K562 (cell line): Measurements from ENCODE around the gene MOK. TPM values are rescaled to one million over a fixed set of nuclear protein-coding genes. Genes with fewer than 3 reads are reported as not detected.

Source experiments
- ATF2 ChIP-seq: sonication (generic); formaldehyde crosslinking; IDR thresholded peaks from 2 replicates; pipeline ENCODE4 v1.8.1; 2022; ENCODE audit warnings: missing genetic modification reagents
- CC2D1A ChIP-seq: fragments of 450-650 bp; IDR thresholded peaks from 2 replicates; pipeline ENCODE4 v1.6.1; 2017; ENCODE audit warnings: mild to moderate bottlenecking
- CEBPG ChIP-seq, 3 experiments: fragments of 200-800 bp in 1 of 3; sonication (Bioruptor generic) in 1 of 3; sonication (generic) in 1 of 3; formaldehyde crosslinking in 1 of 3; IDR thresholded peaks in 2 of 3; conservative IDR thresholded peaks in 1 of 3; 2 replicates each; pipeline versions ENCODE4 v1.6.1 to v1.8.0; 2016 to 2022; ENCODE audit warnings: missing compliant biosample characterization in 2 of 3, missing genetic modification characterization in 2 of 3, mild to moderate bottlenecking in 1 of 3, missing genetic modification reagents in 1 of 3
- ETV1 ChIP-seq: fragments of 450-650 bp; conservative IDR thresholded peaks from 2 replicates; pipeline ENCODE4 v1.6.1; 2016; ENCODE audit warnings: missing genetic modification characterization, control low read depth, low read depth, missing compliant biosample characterization
- FOXA3 ChIP-seq, 2 experiments: fragments of 450-650 bp in 1 of 2; sonication (generic) in 1 of 2; formaldehyde crosslinking; IDR thresholded peaks in 1 of 2; conservative IDR thresholded peaks in 1 of 2; 2 replicates each; pipeline versions ENCODE4 v1.4.0 to v1.8.0; 2020 to 2022; ENCODE audit warnings: mild to moderate bottlenecking in 2 of 2, missing genetic modification reagents in 1 of 2
- FUS ChIP-seq: fragments of 200-400 bp; formaldehyde crosslinking; optimal IDR thresholded peaks from 2 replicates; pipeline ENCODE3; 2017; ENCODE audit warnings: low read depth, low read length
- GABPB2 ChIP-seq: fragments of 250-450 bp; sonication (Bioruptor Pico); conservative IDR thresholded peaks from 2 replicates; pipeline ENCODE4 v1.5.1; 2021; ENCODE audit warnings: mild to moderate bottlenecking
- GATA2 ChIP-seq: sonication (generic); formaldehyde crosslinking; IDR thresholded peaks from 2 replicates; pipeline ENCODE4 v1.4.0; 2020; ENCODE audit warnings: mild to moderate bottlenecking, missing genetic modification reagents
- MAFK ChIP-seq: IDR thresholded peaks from 2 replicates; pipeline ENCODE4 v1.6.1; 2011; ENCODE audit warnings: low read length, improper control_type of control experiment
- MYC ChIP-seq, 2 experiments: fragments of 250-450 bp in 1 of 2; sonication (Bioruptor Pico) in 1 of 2; IDR thresholded peaks; 2 replicates each; pipeline versions ENCODE4 v1.5.1 to v1.6.1; 2012 to 2021; ENCODE audit warnings: low read depth in 2 of 2, borderline replicate concordance in 1 of 2, improper control_type of control experiment in 1 of 2, low read length in 1 of 2, mild to moderate bottlenecking in 1 of 2, moderate library complexity in 1 of 2
- NFIX ChIP-seq: fragments of 250-450 bp; sonication (Bioruptor Pico); IDR thresholded peaks from 2 replicates; pipeline ENCODE4 v1.4.0; 2020; ENCODE audit warnings: low read depth, mild to moderate bottlenecking, moderate library complexity
- PYGO2 ChIP-seq: fragments of 450-650 bp; IDR thresholded peaks from 2 replicates; pipeline ENCODE4 v1.6.1; 2016; ENCODE audit warnings: mild to moderate bottlenecking, missing genetic modification characterization, moderate library complexity, missing compliant biosample characterization
- SMAD2 ChIP-seq: fragments of 150-350 bp; IDR thresholded peaks from 2 replicates; pipeline ENCODE4 v1.6.1; 2014; ENCODE audit warnings: low read depth, mild to moderate bottlenecking, low read length
- TAF7 ChIP-seq: fragments of 450-650 bp; IDR thresholded peaks from 2 replicates; pipeline ENCODE4 v1.6.1; 2016; ENCODE audit warnings: missing genetic modification characterization, missing compliant biosample characterization
- TAL1 ChIP-seq: fragments of 450-650 bp; IDR thresholded peaks from 2 replicates; pipeline ENCODE4 v1.6.1; 2016; ENCODE audit warnings: mild to moderate bottlenecking
- THAP12 ChIP-seq: fragments of 250-450 bp; sonication (Bioruptor Pico); IDR thresholded peaks from 2 replicates; pipeline ENCODE4 v1.9.0; 2021; ENCODE audit warnings: mild to moderate bottlenecking, inconsistent platforms
- ZFP1 ChIP-seq: fragments of 450-650 bp; formaldehyde crosslinking; IDR thresholded peaks from 2 replicates; pipeline ENCODE4 v1.4.0; 2020; ENCODE audit warnings: mild to moderate bottlenecking, mixed read lengths
- ZNF431 ChIP-seq: sonication (generic); formaldehyde crosslinking; IDR thresholded peaks from 2 replicates; pipeline ENCODE4 v1.8.0; 2022; ENCODE audit warnings: mild to moderate bottlenecking, missing genetic modification reagents
- ZNF445 ChIP-seq: fragments of 250-450 bp; sonication (Bioruptor Pico); IDR thresholded peaks from 2 replicates; pipeline ENCODE4 v1.4.0; 2020; ENCODE audit warnings: low read depth, mild to moderate bottlenecking, moderate library complexity
- polyA plus RNA-seq, 8 experiments: library from polyadenylated mRNA; depleted of rRNA in 4 of 8; stranded (reverse) in 5 of 8; unstranded in 3 of 8; fragments of >200 nt; fragmentation: Nextera tagmentation in 2 of 8; fragmentation: Illumina TruSeq in 1 of 8; extraction: Ambion mirVana in 2 of 8; extraction: Trizol in 1 of 8; gene quantifications; 2 replicates each; pipeline versions ENCODE4 v1.2.1 to v1.2.3, GENCODE V29; 2011 to 2014; ENCODE audit warnings: inconsistent platforms in 1 of 8, missing spikeins in 1 of 8
- total RNA-seq, 7 experiments: library from RNA; depleted of rRNA in 6 of 7; stranded (reverse); fragments of >200 nt in 6 of 7; fragmentation: Illumina TruSeq in 2 of 7; extraction: Trizol in 2 of 7; gene quantifications; 2 replicates each; pipeline versions ENCODE4 v1.2.1 to v1.2.3, GENCODE V29; 2011 to 2021; ENCODE audit warnings: low replicate concordance in 1 of 7

The MOK gene
- total and polyA plus RNA-seq, 9 of the 15 experiments (the other 6 are each of a cell fraction or from before 2014, with no cell fraction given), result 1.3 to 8.4 (median 5.3) TPM

DNA sequence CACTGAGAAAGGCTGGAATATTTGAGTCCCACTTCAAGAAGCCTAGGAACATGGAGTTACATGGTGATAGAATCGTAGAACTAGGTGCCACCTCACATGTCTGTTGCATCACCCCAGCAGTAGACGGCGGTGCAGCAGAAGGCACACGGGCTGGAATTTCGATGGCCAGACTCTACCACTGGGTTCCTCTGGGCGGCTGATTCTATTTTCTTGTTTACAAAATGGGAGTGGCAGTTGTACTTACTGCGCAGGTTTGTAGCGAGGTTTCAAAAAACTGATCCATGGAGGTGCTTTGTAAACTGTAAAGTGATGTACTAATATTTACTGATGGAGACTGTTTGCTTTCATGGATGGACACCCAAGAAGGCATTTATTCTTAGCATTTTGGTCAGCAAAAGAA is 119.6 kb downstream of the MOK start (continued):
- TF ChIP-seq CEBPG (CRISPR knock-in tag; IDR thresholded peaks at IDR 0.05), result peak; percentile 42; the same call in 1 of the 2 replicates
- peak in 1 of 2 experiments; percentile 28; a peak in 1 of 4 replicates for TF ChIP-seq CEBPG (tag; conservative IDR thresholded peaks at IDR 0.05 in 1 of 2, IDR thresholded peaks at IDR 0.05 in 1 of 2)
- TF ChIP-seq GATA2 (CRISPR knock-in tag), result no peak
- TF ChIP-seq ZNF431 (CRISPR knock-in tag), result no peak
- TF ChIP-seq TAF7 (tag), result no peak
- TF ChIP-seq ETV1, result no peak
- TF ChIP-seq NFIX (CRISPR knock-in tag), result no peak
- TF ChIP-seq ZFP1 (CRISPR knock-in tag), result no peak
- TF ChIP-seq MYC (IDR thresholded peaks at IDR 0.05; ENCODE audit: low read depth, low read length), result peak; percentile 47; the same call in 1 of the 2 replicates
- no peak for TF ChIP-seq MYC (CRISPR knock-in tag; IDR thresholded peaks at IDR 0.05; ENCODE audit: borderline replicate concordance, low read depth)
- 0 out of 4 replicates have a peak, but pooled peaks of 1 of the 2 experiments have one; percentile 19 for TF ChIP-seq FOXA3 (CRISPR knock-in tag; conservative IDR thresholded peaks at IDR 0.05 in 1 of 2, IDR thresholded peaks at IDR 0.05 in 1 of 2)
- TF ChIP-seq GABPB2 (CRISPR knock-in tag), result no peak
- TF ChIP-seq ATF2 (CRISPR knock-in tag), result no peak
- no peak for TF ChIP-seq ZNF445 (CRISPR knock-in tag)
- TF ChIP-seq PYGO2 (tag), result no peak
- no peak for TF ChIP-seq TAL1
- TF ChIP-seq SMAD2, result no peak
- TF ChIP-seq THAP12, result no peak
- TF ChIP-seq MAFK, result no peak
- no peak for TF ChIP-seq FUS
- TF ChIP-seq CC2D1A, result no peak
